Limb (tissue), 2 donors: Measurements from ENCODE around the gene DCAF8L2.
"Not testable (repeated sequence)": the region's sequence is repeated elsewhere in the genome, so short reads cannot be mapped to it uniquely, and the experiment has no call there.

ENCODE experiments used
- DNase-seq, 2 donors: peaks; one replicate each; pipeline ENCODE4 v3.0.0-alpha.2; 2016; ENCODE audit errors: extremely low spot score in 2 of 2

DCAF8L2 gene

GRCh38 chrX:27590044-27590443 is at the start of gene DCAF8L2:
Gene DCAF8L2, plus strand, starts transcription at chrX:27590344. Its CDS starts 156,552 bp downstream, at chrX:27746896.
- no peak for DNase-seq

- not testable (repeated sequence) for DNase-seq
Measured at GRCh38 chrX:27541161-27541560, 49.0 kb upstream of the DCAF8L2 start.

GRCh38 chrX:27548624-27549023 is 41.5 kb upstream of the DCAF8L2 start:
- no peak for DNase-seq

- no peak for DNase-seq
Measured at GRCh38 chrX:27549688-27550087, 40.5 kb upstream of the DCAF8L2 start.

- no peak for DNase-seq
Measured at GRCh38 chrX:27555514-27555913, 34.6 kb upstream of the DCAF8L2 start.

- peak in 1 of 2 donors; percentile 1 for DNase-seq
Measured at GRCh38 chrX:27565992-27566391, 24.2 kb upstream of the DCAF8L2 start.

- DNase-seq: no peak
Measured at GRCh38 chrX:27571164-27571563, 19.0 kb upstream of the DCAF8L2 start.

GRCh38 chrX:27575565-27575964 is 14.6 kb upstream of the DCAF8L2 start:
- DNase-seq: no peak

GRCh38 chrX:27583976-27584375 is 6.2 kb upstream of the DCAF8L2 start:
- no peak for DNase-seq

- DNase-seq: no peak
Measured at GRCh38 chrX:27591938-27592337, 1.8 kb downstream of the DCAF8L2 start.

GRCh38 chrX:27597508-27597907 is 7.4 kb downstream of the DCAF8L2 start:
- no peak for DNase-seq

- no peak for DNase-seq
Measured at GRCh38 chrX:27598312-27598711, 8.2 kb downstream of the DCAF8L2 start.

GRCh38 chrX:27599928-27600327 is 9.8 kb downstream of the DCAF8L2 start:
- no peak for DNase-seq

- no peak for DNase-seq
Measured at GRCh38 chrX:27600686-27601085, 10.5 kb downstream of the DCAF8L2 start.

GRCh38 chrX:27608671-27609070 is 18.5 kb downstream of the DCAF8L2 start:
- no peak for DNase-seq

GRCh38 chrX:27619459-27619858 is 29.3 kb downstream of the DCAF8L2 start:
- DNase-seq: no peak

- DNase-seq: no peak
Measured at GRCh38 chrX:27619975-27620374, 29.8 kb downstream of the DCAF8L2 start.

- no peak for DNase-seq
Measured at GRCh38 chrX:27622883-27623282, 32.7 kb downstream of the DCAF8L2 start.

GRCh38 chrX:27626066-27626465 is 35.9 kb downstream of the DCAF8L2 start:
- no peak for DNase-seq

- DNase-seq: no peak
Measured at GRCh38 chrX:27633328-27633727, 43.2 kb downstream of the DCAF8L2 start.

- DNase-seq: no peak
Measured at GRCh38 chrX:27656581-27656980, 66.4 kb downstream of the DCAF8L2 start.

- DNase-seq: no peak
Measured at GRCh38 chrX:27660878-27661277, 70.7 kb downstream of the DCAF8L2 start.

- DNase-seq: no peak
Measured at GRCh38 chrX:27671234-27671633, 81.1 kb downstream of the DCAF8L2 start.

- DNase-seq: no peak
Measured at GRCh38 chrX:27674491-27674890, 84.3 kb downstream of the DCAF8L2 start.
